GM23338 (cell line): ENCODE data around the gene GAPDHS. TPM values are rescaled to one million over a fixed set of nuclear protein-coding genes. Genes with fewer than 3 reads are reported as not detected.

Experiments used
- ATAC-seq: fragments of 200-7000 bp; cut with Tn5 transposase; 3 replicates; pipeline ENCODE4 v1.9.1; 2020
- DNase-seq: peaks from one replicate; pipeline ENCODE4 v3.0.0-alpha.2; 2015; ENCODE audit warnings: low spot score
- H2AFZ ChIP-seq: fragments of 200-600 bp; sonication (generic); 2 replicates; pipeline ENCODE4 v1.8.0; 2016; ENCODE audit warnings: antibody characterized with exemption, mild to moderate bottlenecking, moderate library complexity
- H3F3A ChIP-seq: fragments of 200-600 bp; sonication (generic); replicated peaks from 2 replicates; pipeline ENCODE4 v1.8.0; 2017; ENCODE audit warnings: antibody characterized with exemption, mixed run types, low read depth
- H3K27ac ChIP-seq: fragments of 200-600 bp; sonication (generic); 2 replicates; pipeline ENCODE4 v1.6.1; 2016; ENCODE audit warnings: low read depth
- H3K27me3 ChIP-seq: fragments of 200-600 bp; sonication (generic); 2 replicates; pipeline ENCODE4 v1.8.0; 2016; ENCODE audit warnings: mild to moderate bottlenecking, mixed run types, moderate library complexity; ENCODE audit not compliant: insufficient read depth
- H3K36me3 ChIP-seq: fragments of 200-600 bp; sonication (generic); 2 replicates; pipeline ENCODE4 v1.8.0; 2016; ENCODE audit warnings: mild to moderate bottlenecking; ENCODE audit not compliant: insufficient read depth
- H3K4me1 ChIP-seq: fragments of 200-600 bp; sonication (generic); 2 replicates; pipeline ENCODE4 v1.8.0; 2016; ENCODE audit warnings: mild to moderate bottlenecking, moderate library complexity; ENCODE audit not compliant: insufficient read depth
- H3K4me2 ChIP-seq: fragments of 200-600 bp; sonication (generic); 2 replicates; pipeline ENCODE4 v1.7.1; 2017; ENCODE audit warnings: mixed run types
- H3K4me3 ChIP-seq: fragments of 200-600 bp; sonication (generic); 2 replicates; pipeline ENCODE4 v1.6.1; 2016; ENCODE audit warnings: mixed run types
- H3K79me2 ChIP-seq: fragments of 200-600 bp; sonication (generic); replicated peaks from 2 replicates; pipeline ENCODE4 v1.8.0; 2017; ENCODE audit warnings: mild to moderate bottlenecking; ENCODE audit not compliant: insufficient read depth
- H3K9me2 ChIP-seq: fragments of 200-600 bp; sonication (generic); 2 replicates; pipeline ENCODE4 v1.8.0; 2017; ENCODE audit not compliant: insufficient read depth
- H4K20me1 ChIP-seq: fragments of 200-600 bp; sonication (generic); replicated peaks from 2 replicates; pipeline ENCODE4 v1.8.0; 2017; ENCODE audit warnings: mild to moderate bottlenecking; ENCODE audit not compliant: insufficient read depth
- H3K27ac Mint-ChIP-seq: 2 replicates; pipeline ENCODE4 v1.8.0; 2020; ENCODE audit warnings: inconsistent platforms, mild to moderate bottlenecking, moderate library complexity, mixed read lengths
- H3K27me3 Mint-ChIP-seq: 3 replicates; pipeline ENCODE4 v1.8.0; 2022; ENCODE audit warnings: low read depth, mild to moderate bottlenecking, moderate library complexity, mixed read lengths, inconsistent platforms; ENCODE audit not compliant: insufficient read depth, poor library complexity
- H3K36me3 Mint-ChIP-seq: 3 replicates; pipeline ENCODE4 v1.8.0; 2021; ENCODE audit warnings: low read depth, mild to moderate bottlenecking, inconsistent platforms, moderate library complexity, mixed read lengths
- H3K4me1 Mint-ChIP-seq: 3 replicates; pipeline ENCODE4 v1.8.0; 2020; ENCODE audit warnings: mild to moderate bottlenecking, inconsistent platforms, mixed read lengths
- H3K4me3 Mint-ChIP-seq: 3 replicates; pipeline ENCODE4 v1.8.0; 2021; ENCODE audit warnings: moderate library complexity, mild to moderate bottlenecking, inconsistent platforms, mixed read lengths
- H3K9me3 Mint-ChIP-seq: 3 replicates; pipeline ENCODE4 v1.8.0; 2020; ENCODE audit warnings: moderate library complexity, mild to moderate bottlenecking, inconsistent platforms, mixed read lengths
- CREB1 ChIP-seq: fragments of 250-450 bp; sonication (Bioruptor Pico); IDR thresholded peaks from 2 replicates; pipeline ENCODE4 v1.5.0; 2020; ENCODE audit warnings: low read depth, mild to moderate bottlenecking, moderate library complexity
- CTCF ChIP-seq, 2 experiments: fragments of 200-600 bp in 1 of 2; sonication (generic) in 1 of 2; conservative IDR thresholded peaks; 2 replicates each; pipeline versions ENCODE4 v1.5.1 to v1.6.1; 2016 to 2017; ENCODE audit warnings: antibody characterized with exemption in 2 of 2, low read depth in 2 of 2, mild to moderate bottlenecking in 2 of 2, moderate library complexity in 1 of 2
- JUNB ChIP-seq: IDR thresholded peaks from one replicate; pipeline ENCODE4 v1.6.1; 2016; ENCODE audit warnings: antibody characterized with exemption; ENCODE audit not compliant: unreplicated experiment
- REST ChIP-seq: IDR thresholded peaks from one replicate; pipeline ENCODE4 v1.6.1; 2018; ENCODE audit warnings: antibody characterized with exemption; ENCODE audit not compliant: unreplicated experiment
- ZNF462 ChIP-seq: fragments of 250-450 bp; sonication (Bioruptor Pico); IDR thresholded peaks from 2 replicates; pipeline ENCODE4 v1.5.0; 2020; ENCODE audit warnings: mild to moderate bottlenecking, moderate library complexity
- polyA plus RNA-seq: library from polyadenylated mRNA; unstranded; fragments of >200 nt; fragmentation: Nextera tagmentation; extraction: Ambion mirVana; gene quantifications from 2 replicates; pipeline ENCODE4 v1.2.1, GENCODE V29; 2016
- total RNA-seq: library from RNA; depleted of rRNA; stranded (reverse); fragments of >200 nt; shearing (Covaris generic); gene quantifications from 2 replicates; pipeline ENCODE4 v1.2.3, GENCODE V29; 2014

GAPDHS gene
- total and polyA plus RNA-seq, 2 experiments from 2014 or later, result not detected

- no peak overlapping the region for H3K27ac Mint-ChIP-seq
- TF ChIP-seq JUNB (no peak), CTCF (conservative IDR thresholded peaks at IDR 0.05; ENCODE audit: low read depth in 2 of 2) (no peak), REST (no peak), CREB1 (CRISPR knock-in tag) (no peak), ZNF462 (CRISPR knock-in tag) (no peak)
- Histone ChIP-seq H3F3A (peaks cover 9% of the 10 kb centered on the region; the same call in 1 of the 2 replicates), H3K4me2 (no peak overlapping the region), H3K4me1 (peaks cover 18% of the 10 kb centered on the region), H3K9me2 (no peaks in the 10 kb centered on the region), H3K79me2 (peaks cover 10% of the 10 kb centered on the region), H3K27me3 (no peaks in the 10 kb centered on the region), H2AFZ (no peak overlapping the region), H3K36me3 (peaks cover 7% of the 10 kb centered on the region; the same call in 1 of the 2 replicates), H4K20me1 (no peaks in the 10 kb centered on the region; the same call in 1 of the 2 replicates), H3K4me3 (no peak overlapping the region), H3K27ac (no peak overlapping the region)
- peaks cover 8% of the 10 kb centered on the region for H3K27me3 Mint-ChIP-seq
- peaks cover 42% of the 10 kb centered on the region for H3K36me3 Mint-ChIP-seq
- H3K4me1 Mint-ChIP-seq, result peaks cover 35% of the 10 kb centered on the region; the same call in 2 of the 3 replicates
- H3K9me3 Mint-ChIP-seq, result no peaks in the 10 kb centered on the region
- no peak for ATAC-seq
- no peak for DNase-seq
- no peak overlapping the region for H3K4me3 Mint-ChIP-seq
These were observed 6.6 kb downstream of the GAPDHS start for GRCh38 chr19:35539850-35540249.
